GM23338 (cell line): ENCODE measurements around the gene CTBP2. TPM values are rescaled to one million over a fixed set of nuclear protein-coding genes. Genes with fewer than 3 reads are reported as not detected.

Source experiments
- ATAC-seq: fragments of 200-7000 bp; cut with Tn5 transposase; 3 replicates; pipeline ENCODE4 v1.9.1; 2020
- DNase-seq: peaks from one replicate; pipeline ENCODE4 v3.0.0-alpha.2; 2015; ENCODE audit warnings: low spot score
- H2AFZ ChIP-seq: fragments of 200-600 bp; sonication (generic); 2 replicates; pipeline ENCODE4 v1.8.0; 2016; ENCODE audit warnings: antibody characterized with exemption, mild to moderate bottlenecking, moderate library complexity
- H3F3A ChIP-seq: fragments of 200-600 bp; sonication (generic); replicated peaks from 2 replicates; pipeline ENCODE4 v1.8.0; 2017; ENCODE audit warnings: antibody characterized with exemption, mixed run types, low read depth
- H3K27ac ChIP-seq: fragments of 200-600 bp; sonication (generic); 2 replicates; pipeline ENCODE4 v1.6.1; 2016; ENCODE audit warnings: low read depth
- H3K27me3 ChIP-seq: fragments of 200-600 bp; sonication (generic); 2 replicates; pipeline ENCODE4 v1.8.0; 2016; ENCODE audit warnings: mild to moderate bottlenecking, mixed run types, moderate library complexity; ENCODE audit not compliant: insufficient read depth
- H3K36me3 ChIP-seq: fragments of 200-600 bp; sonication (generic); 2 replicates; pipeline ENCODE4 v1.8.0; 2016; ENCODE audit warnings: mild to moderate bottlenecking; ENCODE audit not compliant: insufficient read depth
- H3K4me1 ChIP-seq: fragments of 200-600 bp; sonication (generic); 2 replicates; pipeline ENCODE4 v1.8.0; 2016; ENCODE audit warnings: mild to moderate bottlenecking, moderate library complexity; ENCODE audit not compliant: insufficient read depth
- H3K4me2 ChIP-seq: fragments of 200-600 bp; sonication (generic); 2 replicates; pipeline ENCODE4 v1.7.1; 2017; ENCODE audit warnings: mixed run types
- H3K4me3 ChIP-seq: fragments of 200-600 bp; sonication (generic); 2 replicates; pipeline ENCODE4 v1.6.1; 2016; ENCODE audit warnings: mixed run types
- H3K79me2 ChIP-seq: fragments of 200-600 bp; sonication (generic); replicated peaks from 2 replicates; pipeline ENCODE4 v1.8.0; 2017; ENCODE audit warnings: mild to moderate bottlenecking; ENCODE audit not compliant: insufficient read depth
- H3K9me2 ChIP-seq: fragments of 200-600 bp; sonication (generic); 2 replicates; pipeline ENCODE4 v1.8.0; 2017; ENCODE audit not compliant: insufficient read depth
- H4K20me1 ChIP-seq: fragments of 200-600 bp; sonication (generic); replicated peaks from 2 replicates; pipeline ENCODE4 v1.8.0; 2017; ENCODE audit warnings: mild to moderate bottlenecking; ENCODE audit not compliant: insufficient read depth
- H3K27ac Mint-ChIP-seq: 2 replicates; pipeline ENCODE4 v1.8.0; 2020; ENCODE audit warnings: inconsistent platforms, mild to moderate bottlenecking, moderate library complexity, mixed read lengths
- H3K27me3 Mint-ChIP-seq: 3 replicates; pipeline ENCODE4 v1.8.0; 2022; ENCODE audit warnings: low read depth, mild to moderate bottlenecking, moderate library complexity, mixed read lengths, inconsistent platforms; ENCODE audit not compliant: insufficient read depth, poor library complexity
- H3K36me3 Mint-ChIP-seq: 3 replicates; pipeline ENCODE4 v1.8.0; 2021; ENCODE audit warnings: low read depth, mild to moderate bottlenecking, inconsistent platforms, moderate library complexity, mixed read lengths
- H3K4me1 Mint-ChIP-seq: 3 replicates; pipeline ENCODE4 v1.8.0; 2020; ENCODE audit warnings: mild to moderate bottlenecking, inconsistent platforms, mixed read lengths
- H3K4me3 Mint-ChIP-seq: 3 replicates; pipeline ENCODE4 v1.8.0; 2021; ENCODE audit warnings: moderate library complexity, mild to moderate bottlenecking, inconsistent platforms, mixed read lengths
- H3K9me3 Mint-ChIP-seq: 3 replicates; pipeline ENCODE4 v1.8.0; 2020; ENCODE audit warnings: moderate library complexity, mild to moderate bottlenecking, inconsistent platforms, mixed read lengths
- CREB1 ChIP-seq: fragments of 250-450 bp; sonication (Bioruptor Pico); IDR thresholded peaks from 2 replicates; pipeline ENCODE4 v1.5.0; 2020; ENCODE audit warnings: low read depth, mild to moderate bottlenecking, moderate library complexity
- CTCF ChIP-seq, 2 experiments: fragments of 200-600 bp in 1 of 2; sonication (generic) in 1 of 2; conservative IDR thresholded peaks; 2 replicates each; pipeline versions ENCODE4 v1.5.1 to v1.6.1; 2016 to 2017; ENCODE audit warnings: antibody characterized with exemption in 2 of 2, low read depth in 2 of 2, mild to moderate bottlenecking in 2 of 2, moderate library complexity in 1 of 2
- EZH2 ChIP-seq: fragments of 200-600 bp; sonication (generic); IDR thresholded peaks from one replicate; pipeline ENCODE4 v1.8.0; 2017; ENCODE audit warnings: antibody characterized with exemption, mild to moderate bottlenecking, low read depth; ENCODE audit not compliant: unreplicated experiment
- EZH2phosphoT487 ChIP-seq: fragments of 200-600 bp; sonication (generic); IDR thresholded peaks from one replicate; pipeline ENCODE4 v1.8.1; 2018; ENCODE audit warnings: antibody characterized with exemption; ENCODE audit not compliant: unreplicated experiment
- JUNB ChIP-seq: IDR thresholded peaks from one replicate; pipeline ENCODE4 v1.6.1; 2016; ENCODE audit warnings: antibody characterized with exemption; ENCODE audit not compliant: unreplicated experiment
- NANOG ChIP-seq: IDR thresholded peaks from 2 replicates; pipeline ENCODE4 v1.6.1; 2016; ENCODE audit warnings: antibody characterized with exemption, borderline replicate concordance
- POLR2AphosphoS5 ChIP-seq: IDR thresholded peaks from 2 replicates; pipeline ENCODE4 v1.6.1; 2016; ENCODE audit warnings: antibody characterized with exemption, low read depth
- STAT1 ChIP-seq: IDR thresholded peaks from one replicate; pipeline ENCODE4 v1.6.1; 2016; ENCODE audit warnings: antibody characterized with exemption; ENCODE audit not compliant: unreplicated experiment
- ZNF114 ChIP-seq: fragments of 250-450 bp; sonication (Bioruptor Pico); IDR thresholded peaks from 2 replicates; pipeline ENCODE4 v1.5.0; 2020; ENCODE audit warnings: mild to moderate bottlenecking, moderate library complexity
- ZNF331 ChIP-seq: fragments of 250-450 bp; sonication (Bioruptor Pico); IDR thresholded peaks from 2 replicates; pipeline ENCODE4 v1.5.0; 2020; ENCODE audit warnings: low read depth, mild to moderate bottlenecking, moderate library complexity
- ZNF462 ChIP-seq: fragments of 250-450 bp; sonication (Bioruptor Pico); IDR thresholded peaks from 2 replicates; pipeline ENCODE4 v1.5.0; 2020; ENCODE audit warnings: mild to moderate bottlenecking, moderate library complexity
- polyA plus RNA-seq: library from polyadenylated mRNA; unstranded; fragments of >200 nt; fragmentation: Nextera tagmentation; extraction: Ambion mirVana; gene quantifications from 2 replicates; pipeline ENCODE4 v1.2.1, GENCODE V29; 2016
- total RNA-seq: library from RNA; depleted of rRNA; stranded (reverse); fragments of >200 nt; shearing (Covaris generic); gene quantifications from 2 replicates; pipeline ENCODE4 v1.2.3, GENCODE V29; 2014
- TF ChIP-seq, protein P1 (sequence below): IDR thresholded peaks from 2 replicates; pipeline ENCODE4 v1.6.1; 2016; ENCODE audit warnings: antibody characterized with exemption
- TF ChIP-seq, protein P2 (sequence below): IDR thresholded peaks from one replicate; pipeline ENCODE4 v1.6.1; 2018; ENCODE audit warnings: antibody characterized with exemption; ENCODE audit not compliant: unreplicated experiment

The CTBP2 gene
- total and polyA plus RNA-seq, 2 experiments from 2014 or later: 133 to 265 TPM

DNA sequence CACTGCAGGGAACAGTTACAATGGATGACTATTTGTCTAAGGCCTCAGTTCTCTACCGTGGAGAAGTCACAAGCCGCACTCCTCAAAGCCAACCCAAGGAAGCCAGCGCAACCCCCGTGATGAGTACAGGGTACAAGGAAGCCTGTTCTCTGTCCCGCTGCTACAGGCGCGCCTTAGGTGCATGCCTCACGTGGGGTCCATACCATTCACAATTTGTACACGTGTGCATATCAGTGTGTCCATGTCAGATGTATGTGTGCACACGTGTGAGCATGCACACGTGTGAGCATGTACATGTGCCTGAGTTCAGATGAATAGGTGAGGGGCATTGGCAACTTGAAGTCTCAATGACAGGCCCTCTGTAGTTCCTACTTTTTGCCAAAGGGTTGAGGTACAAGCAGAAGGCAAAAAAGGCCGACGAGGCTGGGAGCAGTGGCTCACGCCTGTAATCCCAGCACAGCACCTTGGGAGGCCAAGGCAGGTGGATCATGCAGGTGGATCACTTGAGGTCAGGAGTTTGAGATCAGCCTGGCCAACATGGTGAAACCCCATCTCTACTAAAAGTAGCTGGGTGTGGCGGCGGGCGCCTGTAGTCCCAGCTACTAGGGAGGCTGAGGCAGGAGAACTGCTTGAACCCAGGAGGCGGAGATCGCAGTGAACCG is 62.8 kb downstream of the CTBP2 start:
- ATAC-seq (peak; percentile 8; the same call in 1 of the 3 replicates), DNase-seq (no peak)
- H3K9me2 ChIP-seq: no peaks in the 10 kb centered on the region
- no peak overlapping the region for H3K27ac Mint-ChIP-seq
- H3F3A ChIP-seq: peaks cover 6% of the 10 kb centered on the region; the same call in 1 of the 2 replicates
- H3K27ac ChIP-seq: peak overlapping the region; percentile 39; the same call in 1 of the 2 replicates
- H3K4me2 ChIP-seq: 0 out of 2 replicates have a peak overlapping the region, but pooled peaks have one; percentile 6
- peaks cover 67% of the 10 kb centered on the region for H3K36me3 Mint-ChIP-seq
- H3K27me3 Mint-ChIP-seq: peaks cover 30% of the 10 kb centered on the region
- TF ChIP-seq JUNB: no peak
- no peak for TF ChIP-seq EZH2phosphoT487
- no peak for TF ChIP-seq STAT1
- TF ChIP-seq POLR2AphosphoS5: no peak
- TF ChIP-seq, protein P1, sequence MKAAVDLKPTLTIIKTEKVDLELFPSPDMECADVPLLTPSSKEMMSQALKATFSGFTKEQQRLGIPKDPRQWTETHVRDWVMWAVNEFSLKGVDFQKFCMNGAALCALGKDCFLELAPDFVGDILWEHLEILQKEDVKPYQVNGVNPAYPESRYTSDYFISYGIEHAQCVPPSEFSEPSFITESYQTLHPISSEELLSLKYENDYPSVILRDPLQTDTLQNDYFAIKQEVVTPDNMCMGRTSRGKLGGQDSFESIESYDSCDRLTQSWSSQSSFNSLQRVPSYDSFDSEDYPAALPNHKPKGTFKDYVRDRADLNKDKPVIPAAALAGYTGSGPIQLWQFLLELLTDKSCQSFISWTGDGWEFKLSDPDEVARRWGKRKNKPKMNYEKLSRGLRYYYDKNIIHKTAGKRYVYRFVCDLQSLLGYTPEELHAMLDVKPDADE: no peak
- TF ChIP-seq, protein P2, sequence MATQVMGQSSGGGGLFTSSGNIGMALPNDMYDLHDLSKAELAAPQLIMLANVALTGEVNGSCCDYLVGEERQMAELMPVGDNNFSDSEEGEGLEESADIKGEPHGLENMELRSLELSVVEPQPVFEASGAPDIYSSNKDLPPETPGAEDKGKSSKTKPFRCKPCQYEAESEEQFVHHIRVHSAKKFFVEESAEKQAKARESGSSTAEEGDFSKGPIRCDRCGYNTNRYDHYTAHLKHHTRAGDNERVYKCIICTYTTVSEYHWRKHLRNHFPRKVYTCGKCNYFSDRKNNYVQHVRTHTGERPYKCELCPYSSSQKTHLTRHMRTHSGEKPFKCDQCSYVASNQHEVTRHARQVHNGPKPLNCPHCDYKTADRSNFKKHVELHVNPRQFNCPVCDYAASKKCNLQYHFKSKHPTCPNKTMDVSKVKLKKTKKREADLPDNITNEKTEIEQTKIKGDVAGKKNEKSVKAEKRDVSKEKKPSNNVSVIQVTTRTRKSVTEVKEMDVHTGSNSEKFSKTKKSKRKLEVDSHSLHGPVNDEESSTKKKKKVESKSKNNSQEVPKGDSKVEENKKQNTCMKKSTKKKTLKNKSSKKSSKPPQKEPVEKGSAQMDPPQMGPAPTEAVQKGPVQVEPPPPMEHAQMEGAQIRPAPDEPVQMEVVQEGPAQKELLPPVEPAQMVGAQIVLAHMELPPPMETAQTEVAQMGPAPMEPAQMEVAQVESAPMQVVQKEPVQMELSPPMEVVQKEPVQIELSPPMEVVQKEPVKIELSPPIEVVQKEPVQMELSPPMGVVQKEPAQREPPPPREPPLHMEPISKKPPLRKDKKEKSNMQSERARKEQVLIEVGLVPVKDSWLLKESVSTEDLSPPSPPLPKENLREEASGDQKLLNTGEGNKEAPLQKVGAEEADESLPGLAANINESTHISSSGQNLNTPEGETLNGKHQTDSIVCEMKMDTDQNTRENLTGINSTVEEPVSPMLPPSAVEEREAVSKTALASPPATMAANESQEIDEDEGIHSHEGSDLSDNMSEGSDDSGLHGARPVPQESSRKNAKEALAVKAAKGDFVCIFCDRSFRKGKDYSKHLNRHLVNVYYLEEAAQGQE: no peak
- no peak for TF ChIP-seq NANOG
- TF ChIP-seq CTCF (conservative IDR thresholded peaks at IDR 0.05; ENCODE audit: low read depth in 2 of 2): no peak
- no peak for TF ChIP-seq ZNF331 (CRISPR knock-in tag)
- no peak for TF ChIP-seq ZNF114 (CRISPR knock-in tag)
- no peak for TF ChIP-seq EZH2
- TF ChIP-seq CREB1 (CRISPR knock-in tag): no peak
- no peak for TF ChIP-seq ZNF462 (CRISPR knock-in tag)
- no peak overlapping the region for H3K4me3 ChIP-seq
- H3K79me2 ChIP-seq: peaks cover 100% of the 10 kb centered on the region
- H4K20me1 ChIP-seq: peaks cover 93% of the 10 kb centered on the region
- no peaks in the 10 kb centered on the region for H3K9me3 Mint-ChIP-seq
- peaks cover 81% of the 10 kb centered on the region for H3K4me1 ChIP-seq
- no peak overlapping the region for H2AFZ ChIP-seq
- no peaks in the 10 kb centered on the region for H3K27me3 ChIP-seq
- H3K36me3 ChIP-seq: 0 out of 2 replicates have a peak, but pooled peaks cover 5% of the 10 kb centered on the region
- H3K4me1 Mint-ChIP-seq: peaks cover 98% of the 10 kb centered on the region
- no peak overlapping the region for H3K4me3 Mint-ChIP-seq
